GM12878 (cell line): Measurements from ENCODE around the gene KIF2C. TPM values are rescaled to one million over a fixed set of nuclear protein-coding genes. Genes with fewer than 3 reads are reported as not detected.
A peak's percentile ranks its signal among the peaks of the same experiment; 100 is the strongest.

ENCODE experiments used
- ATAC-seq: fragments of 200-7000 bp; cut with Tn5 transposase; 3 replicates; pipeline ENCODE4 v1.9.1; 2020; ENCODE audit warnings: mild to moderate bottlenecking, moderate library complexity
- BruUV-seq: library from RNA; stranded (reverse); fragments of 400-500 nt; replicated peaks from 2 replicates; lab custom pipeline; 2021; lab: Mats Ljungman, UMichigan
- CTCF ChIA-PET: fragments of 300-600 bp; sonication (Branson Sonifier 250); formaldehyde crosslinking; extraction: SDS; loops from one replicate; lab custom pipeline; 2021; ENCODE audit warnings: inconsistent platforms; lab: Yijun Ruan, JAX
- POLR2A ChIA-PET: fragments of 350-600 bp; formaldehyde crosslinking; extraction: SDS; loops from one replicate; lab custom pipeline; 2021; ENCODE audit warnings: inconsistent platforms; lab: Charles Lee
- RAD21 ChIA-PET: fragments of 300-600 bp; sonication (Branson Sonifier 250); formaldehyde crosslinking; loops from one replicate; lab custom pipeline; 2023; ENCODE audit warnings: antibody characterized with exemption; ENCODE audit not compliant: unreplicated experiment; lab: Charles Lee
- SMC1A ChIA-PET: fragments of 300-600 bp; sonication (Branson Sonifier 250); formaldehyde crosslinking; loops from one replicate; lab custom pipeline; 2023; ENCODE audit not compliant: unreplicated experiment, uncharacterized antibody; lab: Charles Lee
- DNase-seq: peaks from one replicate; pipeline ENCODE4 v3.0.0-alpha.2; 2011; ENCODE audit warnings: low read depth, low spot score
- FAIRE-seq: peaks from 3 replicates; lab custom pipeline; 2011; peaks lifted over from hg19 to GRCh38; lab: Jason Lieb, UNC
- H2AFZ ChIP-seq: 2 replicates; pipeline ENCODE4 v1.6.0; 2011; ENCODE audit warnings: low read depth, low read length, control low read depth; ENCODE audit not compliant: control insufficient read depth
- H3K27ac ChIP-seq: 2 replicates; pipeline ENCODE4 v1.5.1; 2011; ENCODE audit warnings: control low read depth; ENCODE audit not compliant: control insufficient read depth, insufficient read depth
- H3K27me3 ChIP-seq, 2 experiments: replicated peaks in 1 of 2; 2 replicates each; pipeline versions ENCODE4 v1.6.0 to v1.6.1; 2011; ENCODE audit warnings: low read length in 1 of 2; ENCODE audit not compliant: control insufficient read depth in 2 of 2, insufficient read depth in 2 of 2
- H3K36me3 ChIP-seq, 2 experiments: 2 replicates each; pipeline ENCODE4 v1.5.1; 2011; ENCODE audit warnings: low read length in 1 of 2; ENCODE audit not compliant: control insufficient read depth in 2 of 2, insufficient read depth in 2 of 2
- H3K4me1 ChIP-seq: 2 replicates; pipeline ENCODE4 v1.6.1; 2011; ENCODE audit warnings: mild to moderate bottlenecking, low read length, moderate library complexity, mixed read lengths; ENCODE audit not compliant: control insufficient read depth, insufficient read depth
- H3K4me2 ChIP-seq: 2 replicates; pipeline ENCODE4 v1.6.0; 2011; ENCODE audit warnings: control low read depth; ENCODE audit not compliant: control insufficient read depth, insufficient read depth
- H3K4me3 ChIP-seq: fragments of 200-600 bp; sonication (generic); 2 replicates; pipeline ENCODE4 v1.5.1; 2016
- H3K79me2 ChIP-seq: 2 replicates; pipeline ENCODE4 v1.6.0; 2011; ENCODE audit warnings: low read length; ENCODE audit not compliant: control insufficient read depth, insufficient read depth
- H3K9ac ChIP-seq: 2 replicates; pipeline ENCODE4 v1.8.0; 2011; ENCODE audit warnings: low read length, control low read depth, mixed read lengths; ENCODE audit not compliant: control insufficient read depth, insufficient read depth
- H3K9me3 ChIP-seq: replicated peaks from 3 replicates; pipeline ENCODE4 v1.5.1; 2011; ENCODE audit warnings: mild to moderate bottlenecking, low read length; ENCODE audit not compliant: control insufficient read depth, insufficient read depth
- H4K20me1 ChIP-seq: 2 replicates; pipeline ENCODE4 v1.6.0; 2011; ENCODE audit not compliant: control insufficient read depth, insufficient read depth
- ASH2L ChIP-seq: fragments of 300-600, 200-600 bp; sonication (generic); IDR thresholded peaks from 2 replicates; pipeline ENCODE4 v1.6.1; 2017; ENCODE audit warnings: low read depth, mild to moderate bottlenecking, borderline replicate concordance
- ATF7 ChIP-seq: fragments of 450-650 bp; IDR thresholded peaks from 2 replicates; pipeline ENCODE4 v1.6.1; 2016; ENCODE audit warnings: low read depth, mild to moderate bottlenecking
- BACH1 ChIP-seq: fragments of 450-650 bp; IDR thresholded peaks from 2 replicates; pipeline ENCODE4 v1.6.1; 2017; ENCODE audit warnings: mild to moderate bottlenecking, borderline replicate concordance
- BCL11A ChIP-seq: IDR thresholded peaks from 2 replicates; pipeline ENCODE4 v1.6.1; 2011; ENCODE audit warnings: low read depth, low read length
- BCL3 ChIP-seq: IDR thresholded peaks from 2 replicates; pipeline ENCODE4 v1.6.1; 2011; ENCODE audit warnings: borderline replicate concordance, low read depth, mild to moderate bottlenecking, moderate library complexity, low read length; ENCODE audit not compliant: insufficient read depth, poor library complexity, severe bottlenecking
- BMI1 ChIP-seq: fragments of 450-650 bp; IDR thresholded peaks from 2 replicates; pipeline ENCODE4 v1.6.1; 2016; ENCODE audit warnings: mild to moderate bottlenecking, moderate library complexity, borderline replicate concordance
- CREB1 ChIP-seq: IDR thresholded peaks from 2 replicates; pipeline ENCODE4 v1.6.1; 2012; ENCODE audit warnings: low read depth, mild to moderate bottlenecking, inconsistent platforms
- JUNB ChIP-seq: IDR thresholded peaks from 2 replicates; pipeline ENCODE4 v1.6.1; 2016; ENCODE audit warnings: antibody characterized with exemption, mild to moderate bottlenecking
- JUND ChIP-seq: IDR thresholded peaks from 2 replicates; pipeline ENCODE4 v1.6.1; 2012; ENCODE audit warnings: low read depth, mild to moderate bottlenecking, low read length, improper control_type of control experiment, moderate library complexity
- KLF5 ChIP-seq: fragments of 450-650 bp; IDR thresholded peaks from 2 replicates; pipeline ENCODE4 v1.6.1; 2014; ENCODE audit warnings: mild to moderate bottlenecking; ENCODE audit not compliant: partially characterized antibody
- LARP7 ChIP-seq: fragments of 450-650 bp; IDR thresholded peaks from 2 replicates; pipeline ENCODE4 v1.6.1; 2017; ENCODE audit warnings: mild to moderate bottlenecking
- MTA2 ChIP-seq: fragments of 450-650 bp; IDR thresholded peaks from 2 replicates; pipeline ENCODE4 v1.6.1; 2016; ENCODE audit warnings: low read depth, mild to moderate bottlenecking, moderate library complexity
- NFYB ChIP-seq: IDR thresholded peaks from 2 replicates; pipeline ENCODE4 v1.6.1; 2011; ENCODE audit warnings: low read depth, mild to moderate bottlenecking, low read length, improper control_type of control experiment, moderate library complexity; ENCODE audit not compliant: insufficient read depth
- NRF1 ChIP-seq: conservative IDR thresholded peaks from 2 replicates; pipeline ENCODE4 v1.6.1; 2011; ENCODE audit warnings: mild to moderate bottlenecking, low read depth, low read length, improper control_type of control experiment
- PML ChIP-seq: IDR thresholded peaks from 2 replicates; pipeline ENCODE4 v1.6.1; 2012; ENCODE audit warnings: low read length, inconsistent platforms
- POLR2A ChIP-seq: IDR thresholded peaks from 2 replicates; pipeline ENCODE4 v1.6.1; 2011; ENCODE audit warnings: low read depth, mild to moderate bottlenecking, low read length
- POU2F2 ChIP-seq: IDR thresholded peaks from 3 replicates; pipeline ENCODE4 v1.6.1; 2011; ENCODE audit warnings: low read depth, mild to moderate bottlenecking, low read length, borderline replicate concordance
- RCOR1 ChIP-seq: conservative IDR thresholded peaks from 2 replicates; pipeline ENCODE4 v1.6.1; 2012; ENCODE audit warnings: low read depth, low read length, improper control_type of control experiment
- RUNX3 ChIP-seq: IDR thresholded peaks from 2 replicates; pipeline ENCODE4 v1.6.1; 2012; ENCODE audit warnings: low read length, inconsistent platforms
- SRF ChIP-seq, 2 experiments: IDR thresholded peaks; 2 replicates each; pipeline ENCODE4 v1.6.1; 2011; ENCODE audit warnings: low read depth in 2 of 2, low read length in 2 of 2, mild to moderate bottlenecking in 1 of 2, moderate library complexity in 1 of 2
- SUPT20H ChIP-seq: IDR thresholded peaks from 2 replicates; pipeline ENCODE4 v1.6.1; 2011; ENCODE audit warnings: low read depth, mild to moderate bottlenecking, low read length, moderate library complexity, borderline replicate concordance; ENCODE audit not compliant: control insufficient read depth
- TARDBP ChIP-seq: IDR thresholded peaks from 2 replicates; pipeline ENCODE4 v1.6.1; 2016; ENCODE audit warnings: borderline replicate concordance
- TCF7 ChIP-seq: IDR thresholded peaks from 2 replicates; pipeline ENCODE4 v1.6.1; 2014; ENCODE audit warnings: antibody characterized with exemption, borderline replicate concordance
- WGBS: methylation state at CpG from one replicate; pipeline ENCODE4 v1.1.6; 2016; ENCODE audit warnings: low lambda C conversion rate; ENCODE audit not compliant: insufficient replicate concordance, insufficient coverage; ENCODE audit errors: missing lambda C conversion rate; 5-methylcytosine and 5-hydroxymethylcytosine counted together
- in situ Hi-C: fragments of 300-500 bp; cut with MboI; formaldehyde crosslinking; loops from 9 replicates; pipeline ENCODE4 v1.14.3; 2018; ENCODE audit warnings: mixed read lengths
- intact Hi-C: fragments of 100-400 bp; cut with micrococcal nuclease; formaldehyde crosslinking; loops from one replicate; pipeline ENCODE4 v1.14.2; 2022; ENCODE audit not compliant: unreplicated experiment
- polyA plus RNA-seq, 11 experiments: library from polyadenylated mRNA; depleted of rRNA in 4 of 11; unstranded in 6 of 11; stranded (reverse) in 5 of 11; fragments of >200 nt; fragmentation: Nextera tagmentation in 4 of 11; fragmentation: Illumina TruSeq in 1 of 11; extraction: Ambion mirVana in 4 of 11; extraction: Trizol in 1 of 11; gene quantifications; 1 replicate in 1 of 11; 2 replicates in 10 of 11; pipeline versions ENCODE4 v1.2.1 to v1.2.3, GENCODE V29; 2011 to 2016; ENCODE audit warnings: inconsistent platforms in 2 of 11, missing spikeins in 2 of 11, low read depth in 1 of 11
- total RNA-seq, 4 experiments: library from RNA; depleted of rRNA in 3 of 4; stranded (reverse); fragments of >200 nt in 3 of 4; fragmentation: Illumina TruSeq in 1 of 4; extraction: Trizol in 1 of 4; gene quantifications; 2 replicates each; pipeline versions ENCODE4 v1.2.1 to v1.2.3, GENCODE V29; 2013 to 2021

The KIF2C gene
- total and polyA plus RNA-seq, 10 of the 15 experiments (the other 5 are each of a cell fraction or from before 2014, with no cell fraction given), result 42.3 to 104 (median 83.8) TPM

GRCh38 chr1:44694863-44695478, 44.7 kb upstream of the KIF2C start:
- ChIA-PET CTCF (interaction anchor here (1.0 to 5.3 kb wide), 11 partner anchors 10 to 101 kb away, joined by 3 to 30 read pairs (median 4); partner anchors contain the start of genes RNU5D-1 and TMEM53), RAD21 (interaction anchor here (1.3 kb wide), 1 partner anchor 21 kb away, joined by 8 read pairs; the partner anchor contains the start of genes ARMH1 and TMEM53), POLR2A (interaction anchor here (0.7 to 3.5 kb wide), 4 partner anchors 12 to 26 kb away, joined by 3 to 12 read pairs (median 6); partner anchors contain the start of genes ARMH1 and TMEM53), SMC1A (interaction anchor here (1.3 to 8.8 kb wide), 5 partner anchors 8 to 22 kb away, joined by 4 to 76 read pairs (median 8); partner anchors contain the start of genes ARMH1 and TMEM53)
- H2AFZ ChIP-seq, result peak overlapping the region; percentile 18
- peak overlapping the region; percentile 8; the same call in 1 of the 2 replicates for H3K9ac ChIP-seq
- peak; percentile 82 for DNase-seq
- FAIRE-seq, result peak; percentile 71
- intact Hi-C loops, result no loop called here
- peaks cover 51% of the 10 kb centered on the region for H3K4me1 ChIP-seq
- H3K36me3 ChIP-seq, result no peaks in the 10 kb centered on the region
- no peaks in the 10 kb centered on the region for H3K79me2 ChIP-seq
- peak overlapping the region; percentile 68 for H3K27ac ChIP-seq
- H4K20me1 ChIP-seq, result no peaks in the 10 kb centered on the region
- in situ Hi-C loops, result no loop called here
- no peaks in the 10 kb centered on the region for H3K9me3 ChIP-seq
- no peaks in the 10 kb centered on the region for H3K27me3 ChIP-seq
- peak overlapping the region; percentile 48 for H3K4me2 ChIP-seq
- no peak overlapping the region for H3K4me3 ChIP-seq
- 14% methylated on average over 7 of the region's 7 CpGs for WGBS
- peak; percentile 89 for ATAC-seq
- no TSS peak for BruUV-seq
- no peak for TF ChIP-seq POU2F2
- no peak for TF ChIP-seq BACH1
- no peak for TF ChIP-seq JUNB
- TF ChIP-seq BCL3, result no peak
- no peak for TF ChIP-seq BCL11A
- no peak for TF ChIP-seq MTA2
- TF ChIP-seq TARDBP, result no peak
- no peak for TF ChIP-seq NFYB
- no peak for TF ChIP-seq RCOR1
- TF ChIP-seq KLF5, result no peak
- TF ChIP-seq BMI1, result no peak
- TF ChIP-seq PML, result no peak
- TF ChIP-seq CREB1, result 0 out of 2 replicates have a peak, but pooled peaks have one; percentile 25
- TF ChIP-seq NRF1, result no peak
- peak; percentile 94 for TF ChIP-seq RUNX3
- TF ChIP-seq SRF (IDR thresholded peaks at IDR 0.05; ENCODE audit: low read depth in 2 of 2, low read length in 2 of 2), result no peak
- TF ChIP-seq ATF7, result no peak
- TF ChIP-seq ASH2L, result no peak
- TF ChIP-seq JUND, result no peak
- no peak for TF ChIP-seq POLR2A
- no peak for TF ChIP-seq SUPT20H
- no peak for TF ChIP-seq TCF7
- no peak for TF ChIP-seq LARP7
